Mucosa of stomach (tissue), 1 donor: ENCODE data around the gene KLF13.

Source experiments
- H3K27me3 ChIP-seq: one replicate; pipeline ENCODE4 v1.7.0; 2013; ENCODE audit warnings: mild to moderate bottlenecking, low read length; ENCODE audit not compliant: control insufficient read depth, insufficient read depth
- H3K36me3 ChIP-seq: one replicate; pipeline ENCODE4 v1.7.0; 2013; ENCODE audit warnings: low read length; ENCODE audit not compliant: control insufficient read depth, insufficient read depth
- H3K4me1 ChIP-seq: one replicate; pipeline ENCODE4 v1.7.0; 2013; ENCODE audit warnings: mild to moderate bottlenecking, low read length; ENCODE audit not compliant: control insufficient read depth, insufficient read depth
- H3K4me3 ChIP-seq: one replicate; pipeline ENCODE4 v1.7.0; 2013; ENCODE audit warnings: low read length
- H3K9ac ChIP-seq: one replicate; pipeline ENCODE4 v1.7.0; 2013; ENCODE audit warnings: mild to moderate bottlenecking, low read length, moderate library complexity
- H3K9me3 ChIP-seq: one replicate; pipeline ENCODE4 v1.7.0; 2013; ENCODE audit warnings: mild to moderate bottlenecking, low read length, moderate library complexity; ENCODE audit not compliant: control insufficient read depth
- donor health status: Pancreatic carcinoma.

KLF13 gene

DNA sequence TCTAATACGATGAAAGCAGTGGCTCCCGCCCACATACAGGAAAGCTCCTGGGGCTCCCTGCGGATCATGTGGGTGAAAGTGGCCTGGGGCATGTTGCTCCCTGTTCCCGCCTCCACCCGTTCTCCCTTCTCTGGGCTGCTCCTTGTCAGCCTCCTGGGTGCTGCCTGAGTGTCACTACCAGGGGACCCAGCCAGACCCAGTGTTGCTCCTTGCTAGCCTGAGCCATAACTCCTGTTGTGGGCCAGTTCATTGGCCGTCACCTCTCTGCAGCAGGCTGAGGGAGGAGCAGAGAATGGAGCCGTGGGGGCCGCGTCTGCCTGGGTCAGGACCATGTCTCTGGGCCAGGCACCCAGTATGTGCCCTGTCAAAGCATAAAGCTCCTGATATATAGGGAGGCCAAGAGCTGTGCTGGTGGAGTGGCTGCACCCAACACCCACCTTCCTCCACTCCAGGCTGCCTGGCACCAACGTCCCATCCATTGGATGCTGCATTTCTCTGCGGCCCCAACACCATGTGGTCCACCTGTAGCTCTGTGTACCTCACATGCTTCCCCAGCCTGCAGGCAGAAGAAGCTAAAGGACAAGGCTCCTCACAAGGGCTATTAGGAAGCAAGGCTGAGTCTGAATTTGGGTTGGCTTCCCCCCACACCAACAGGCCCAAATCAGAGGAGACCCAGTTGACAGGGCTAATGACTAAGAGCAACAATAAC is 40.5 kb downstream of the KLF13 start:
- peaks cover 53% of the 10 kb centered on the region for H3K4me1 ChIP-seq

DNA sequence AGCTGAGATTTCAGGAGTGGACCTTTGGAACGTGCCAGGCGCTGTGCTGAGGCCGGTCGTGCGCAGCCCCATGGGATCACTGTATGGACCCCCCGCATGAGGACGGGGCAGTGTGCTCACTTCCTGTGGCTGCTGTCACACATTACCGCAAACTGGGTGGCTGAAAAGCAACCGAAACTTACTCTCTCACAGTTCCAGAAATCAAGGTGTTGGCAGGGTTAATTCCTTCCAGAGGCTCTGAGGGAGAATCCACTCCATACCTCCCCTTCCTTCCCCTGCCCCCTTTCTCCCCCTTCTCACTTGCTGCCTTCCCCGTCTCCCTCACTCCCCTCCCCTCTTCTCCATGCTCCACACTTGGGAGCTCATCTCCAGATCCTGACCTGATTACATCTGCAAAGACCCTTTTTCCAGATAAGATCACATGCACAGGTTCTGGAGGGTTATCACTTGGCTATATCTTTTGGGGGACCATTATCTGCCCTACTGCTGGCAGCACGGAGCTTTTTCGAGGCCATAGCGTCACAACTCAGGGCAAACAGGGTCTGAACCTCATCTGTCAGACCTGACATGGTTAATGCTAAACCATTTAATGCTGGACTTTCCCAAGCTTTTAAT is 41.2 kb downstream of the KLF13 start:
- H3K27me3 ChIP-seq, result no peaks in the 10 kb centered on the region
- peaks cover 46% of the 10 kb centered on the region for H3K4me1 ChIP-seq
- H3K9me3 ChIP-seq, result no peaks in the 10 kb centered on the region
- H3K36me3 ChIP-seq, result peaks cover 1% of the 10 kb centered on the region
- H3K9ac ChIP-seq, result no peak overlapping the region
- no peak overlapping the region for H3K4me3 ChIP-seq

More for the DNA sequence above, 40.5 kb downstream of the KLF13 start:
- Histone ChIP-seq H3K27me3 (no peaks in the 10 kb centered on the region), H3K9me3 (no peaks in the 10 kb centered on the region), H3K4me3 (no peak overlapping the region), H3K9ac (no peak overlapping the region), H3K36me3 (no peaks in the 10 kb centered on the region)

DNA sequence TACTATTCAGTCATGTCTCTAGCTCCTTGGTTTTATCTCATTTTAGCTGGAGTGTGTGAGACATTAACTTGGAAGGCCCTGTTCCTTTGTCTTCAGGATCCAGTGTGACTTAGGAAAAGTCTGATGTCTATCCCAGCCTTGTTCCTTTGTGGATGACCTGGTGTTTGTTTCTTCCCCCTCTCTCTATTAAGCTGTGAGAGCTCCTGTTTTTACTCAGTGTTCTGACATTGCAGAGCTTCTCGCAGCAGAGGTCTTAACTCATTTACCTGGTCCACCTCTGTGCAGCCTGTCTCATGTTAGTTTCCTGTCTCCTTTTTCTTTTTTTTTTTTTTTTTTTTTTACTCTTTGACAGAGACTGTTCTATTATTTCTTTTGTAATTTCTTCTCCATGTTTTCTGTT is 43.1 kb downstream of the KLF13 start:
- Histone ChIP-seq H3K9ac (no peak overlapping the region), H3K9me3 (no peaks in the 10 kb centered on the region), H3K4me3 (no peak overlapping the region), H3K27me3 (no peaks in the 10 kb centered on the region), H3K4me1 (peaks cover 44% of the 10 kb centered on the region), H3K36me3 (peaks cover 10% of the 10 kb centered on the region)

DNA sequence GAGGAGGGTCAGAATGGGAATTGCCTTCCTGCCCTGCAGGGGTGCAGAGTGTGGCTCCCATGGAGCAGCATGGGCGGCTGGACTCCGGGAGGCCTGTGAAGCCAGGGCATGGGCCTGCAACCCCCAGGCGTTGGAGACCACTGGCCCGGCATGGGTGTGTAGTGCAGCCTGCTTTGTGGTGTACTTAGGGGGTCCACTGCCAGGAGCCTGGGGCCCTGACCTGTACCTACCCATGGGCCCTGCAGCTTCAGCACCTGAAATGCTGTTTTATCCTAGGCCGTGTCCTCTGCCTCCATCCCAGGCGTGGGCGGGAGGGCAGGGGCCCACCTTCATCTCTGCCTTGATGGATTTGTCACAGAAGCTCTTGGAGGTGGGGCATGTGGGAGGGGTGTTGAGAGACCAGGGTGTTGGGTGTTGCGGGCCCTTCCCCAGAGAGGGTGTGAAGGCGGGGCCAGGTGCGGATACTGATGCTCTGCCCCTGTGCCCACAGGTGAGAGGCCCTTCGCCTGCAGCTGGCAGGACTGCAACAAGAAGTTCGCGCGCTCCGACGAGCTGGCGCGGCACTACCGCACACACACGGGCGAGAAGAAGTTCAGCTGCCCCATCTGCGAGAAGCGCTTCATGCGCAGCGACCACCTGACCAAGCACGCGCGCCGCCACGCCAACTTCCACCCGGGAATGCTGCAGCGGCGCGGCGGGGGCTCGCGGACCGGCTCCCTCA is 45.0 kb downstream of the KLF13 start:
- Histone ChIP-seq H3K4me3 (no peak overlapping the region), H3K36me3 (peaks cover 10% of the 10 kb centered on the region), H3K9ac (no peak overlapping the region), H3K27me3 (no peaks in the 10 kb centered on the region), H3K9me3 (no peaks in the 10 kb centered on the region), H3K4me1 (peaks cover 26% of the 10 kb centered on the region)

DNA sequence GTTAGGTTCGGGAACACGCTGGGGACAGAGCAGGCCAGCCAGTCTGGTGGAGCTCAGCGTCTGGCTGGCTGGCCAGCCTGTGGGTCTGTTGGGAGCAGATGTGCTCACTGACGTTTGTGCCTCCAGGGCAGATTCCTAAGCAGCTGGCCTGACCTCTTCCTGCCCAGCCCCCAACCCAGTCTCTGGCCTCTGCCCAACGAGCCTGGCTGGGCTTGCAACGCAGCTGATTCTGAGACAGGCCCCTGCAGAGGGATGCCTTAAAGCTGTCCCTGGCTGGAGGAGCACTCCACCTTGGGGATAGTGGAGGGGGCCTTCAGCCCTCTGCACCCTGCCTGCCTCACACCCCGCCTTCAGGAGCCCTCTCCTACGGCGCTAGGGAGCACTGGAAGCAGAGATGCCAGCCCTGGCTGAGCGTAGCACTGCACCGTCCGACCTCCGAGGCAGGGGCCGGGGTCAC is 46.0 kb downstream of the KLF13 start:
- H3K9ac ChIP-seq, result no peak overlapping the region
- no peaks in the 10 kb centered on the region for H3K27me3 ChIP-seq
- H3K36me3 ChIP-seq, result peaks cover 10% of the 10 kb centered on the region
- no peaks in the 10 kb centered on the region for H3K9me3 ChIP-seq
- peaks cover 16% of the 10 kb centered on the region for H3K4me1 ChIP-seq
- H3K4me3 ChIP-seq, result no peak overlapping the region

DNA sequence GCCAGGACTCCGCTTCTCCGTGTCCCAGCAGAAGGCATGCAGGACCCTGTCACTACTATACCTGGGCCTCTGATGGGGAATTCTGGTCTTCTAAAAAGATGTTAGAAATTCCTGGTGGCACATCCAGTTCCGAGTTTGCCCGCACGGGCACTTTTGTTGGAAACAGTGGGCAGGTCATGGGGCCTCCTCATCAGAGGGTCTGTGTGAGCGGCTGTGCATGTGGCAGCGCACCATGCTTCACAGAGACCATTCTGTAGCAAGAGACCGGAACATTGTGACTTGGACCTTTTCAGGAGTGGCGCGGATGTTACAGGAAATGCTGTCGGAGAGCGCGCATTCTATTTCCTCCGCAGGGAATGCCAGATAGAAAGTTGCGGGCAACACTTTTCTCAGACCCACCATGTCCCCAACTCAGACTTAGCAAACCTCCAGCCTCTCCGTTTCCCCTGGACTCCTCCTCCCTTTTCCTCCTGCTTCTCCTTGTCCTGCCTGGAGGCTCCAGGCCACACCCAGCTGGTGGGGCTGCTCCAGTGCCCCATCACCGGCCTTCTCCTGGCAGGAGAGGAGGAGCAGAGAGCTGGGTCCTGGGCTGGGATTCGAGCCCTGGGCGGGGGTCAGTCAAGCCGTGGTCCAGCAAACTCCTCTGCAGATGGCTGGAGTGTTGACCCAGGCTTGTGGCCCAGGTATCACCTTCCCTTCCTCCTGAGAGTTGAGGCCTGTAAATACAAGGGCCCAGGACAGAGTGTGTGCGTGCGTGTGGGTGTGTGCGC is 46.6 kb downstream of the KLF13 start:
- no peaks in the 10 kb centered on the region for H3K27me3 ChIP-seq
- H3K4me3 ChIP-seq, result no peak overlapping the region
- H3K4me1 ChIP-seq, result peaks cover 11% of the 10 kb centered on the region
- peaks cover 10% of the 10 kb centered on the region for H3K36me3 ChIP-seq
- H3K9me3 ChIP-seq, result no peaks in the 10 kb centered on the region
- H3K9ac ChIP-seq, result no peak overlapping the region

DNA sequence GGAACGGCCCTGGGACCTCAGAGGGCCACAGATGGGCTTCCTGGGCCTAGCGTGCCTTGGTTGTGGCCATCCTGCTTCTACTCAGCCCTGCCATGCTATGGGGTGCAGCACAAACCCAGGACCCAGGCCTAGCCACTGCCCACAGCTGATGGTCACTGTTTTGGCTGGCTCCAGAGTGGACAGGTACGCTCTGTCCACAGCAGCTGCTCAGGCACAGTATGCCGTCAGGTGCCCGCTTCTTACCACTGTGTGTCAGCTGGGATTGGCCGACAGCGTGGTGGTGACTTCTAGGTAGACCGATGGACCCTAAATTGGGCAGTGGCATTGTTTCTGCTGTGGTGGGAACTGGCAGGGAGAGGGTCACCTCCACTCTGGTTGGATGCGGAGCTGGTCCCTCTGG is 47.3 kb downstream of the KLF13 start:
- Histone ChIP-seq H3K4me3 (no peak overlapping the region), H3K4me1 (peaks cover 11% of the 10 kb centered on the region), H3K9me3 (no peaks in the 10 kb centered on the region), H3K27me3 (no peaks in the 10 kb centered on the region), H3K36me3 (peaks cover 10% of the 10 kb centered on the region), H3K9ac (no peak overlapping the region)

DNA sequence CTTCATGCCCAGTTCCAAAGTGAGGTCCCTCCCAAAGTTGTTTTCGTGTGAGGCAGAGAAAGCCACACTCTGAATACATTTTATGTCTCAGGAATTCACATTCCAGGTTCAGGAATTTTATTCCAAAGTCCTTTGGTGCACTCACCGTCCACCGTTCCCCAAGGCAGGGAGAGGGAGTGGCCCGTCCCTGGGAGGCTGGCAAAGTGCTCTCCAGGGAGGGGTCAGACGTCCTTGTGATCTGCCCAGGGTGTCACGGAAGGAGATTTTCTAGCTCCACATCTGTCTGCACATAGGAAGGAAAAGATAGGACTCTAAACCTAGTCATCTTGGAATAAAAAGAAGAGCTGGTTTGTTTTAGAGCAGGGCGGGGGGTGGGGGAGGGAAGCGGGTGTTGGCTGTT is 47.9 kb downstream of the KLF13 start:
- H3K9ac ChIP-seq, result no peak overlapping the region
- peaks cover 10% of the 10 kb centered on the region for H3K36me3 ChIP-seq
- peaks cover 11% of the 10 kb centered on the region for H3K4me1 ChIP-seq
- H3K27me3 ChIP-seq, result no peaks in the 10 kb centered on the region
- H3K4me3 ChIP-seq, result no peak overlapping the region
- H3K9me3 ChIP-seq, result no peaks in the 10 kb centered on the region

DNA sequence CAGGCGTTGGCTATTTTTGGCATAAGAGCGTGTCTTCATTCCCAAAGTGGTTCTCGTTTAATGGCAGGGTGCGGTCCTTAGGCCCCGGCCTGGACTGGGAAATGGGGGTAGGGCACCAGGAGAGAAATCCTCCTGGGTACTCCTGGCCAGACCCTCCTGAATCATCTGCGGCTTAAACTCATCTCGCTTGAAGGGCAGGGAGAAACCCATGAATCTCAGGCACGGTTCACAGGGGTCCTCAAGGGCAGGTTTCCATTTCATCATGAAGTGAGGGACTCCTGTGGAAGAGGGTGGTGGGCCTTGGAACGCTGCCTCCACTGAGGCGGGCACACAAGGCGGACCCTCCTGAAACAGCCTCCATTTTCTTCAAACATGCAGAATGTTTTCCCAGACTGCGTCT is 48.4 kb downstream of the KLF13 start:
- Histone ChIP-seq H3K27me3 (no peaks in the 10 kb centered on the region), H3K4me3 (no peak overlapping the region), H3K4me1 (peaks cover 11% of the 10 kb centered on the region), H3K9me3 (no peaks in the 10 kb centered on the region), H3K36me3 (peaks cover 10% of the 10 kb centered on the region), H3K9ac (no peak overlapping the region)

DNA sequence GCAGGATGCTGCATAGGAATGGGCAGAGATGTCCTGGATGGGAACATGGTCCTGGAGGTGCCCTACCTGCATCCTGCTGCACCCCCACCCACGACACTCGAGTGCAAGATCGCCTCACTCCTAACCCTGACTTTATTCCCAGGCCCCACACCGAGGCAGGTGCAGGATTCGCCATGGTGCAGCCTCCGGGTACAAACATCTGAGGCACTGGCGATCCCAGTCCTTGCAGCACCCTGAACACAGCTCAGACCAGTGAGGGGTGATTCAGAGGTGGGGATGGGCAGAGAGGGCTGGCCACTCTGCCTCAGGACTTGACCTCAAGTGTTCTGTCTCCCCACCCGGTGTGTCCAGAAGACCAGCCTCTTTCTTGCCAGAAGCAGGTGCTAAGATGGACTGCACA is 49.1 kb downstream of the KLF13 start:
- H3K4me3 ChIP-seq, result no peak overlapping the region
- no peak overlapping the region for H3K9ac ChIP-seq
- peaks cover 15% of the 10 kb centered on the region for H3K36me3 ChIP-seq
- H3K4me1 ChIP-seq, result peaks cover 11% of the 10 kb centered on the region
- no peaks in the 10 kb centered on the region for H3K27me3 ChIP-seq
- H3K9me3 ChIP-seq, result no peaks in the 10 kb centered on the region

DNA sequence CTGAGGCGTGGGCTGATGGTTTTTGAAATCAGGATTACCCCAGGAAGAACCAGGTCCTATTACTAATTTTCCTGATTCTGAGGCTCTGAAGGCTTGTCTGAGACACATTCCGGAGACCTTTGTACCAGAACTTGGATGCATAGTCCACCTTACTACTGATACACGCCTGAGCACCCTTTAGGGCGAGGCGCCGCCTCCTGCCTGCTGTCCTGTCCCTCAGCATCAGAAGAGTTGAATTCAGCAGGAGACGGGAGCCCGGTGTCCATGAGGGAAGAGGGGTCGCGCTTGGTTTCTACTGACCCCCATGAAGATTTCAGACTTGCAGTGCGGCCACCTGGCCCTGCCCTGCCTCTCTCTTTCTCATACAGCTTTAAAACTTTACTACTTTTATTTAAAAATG is 49.9 kb downstream of the KLF13 start:
- H3K4me3 ChIP-seq, result no peak overlapping the region
- H3K36me3 ChIP-seq, result peaks cover 15% of the 10 kb centered on the region
- H3K4me1 ChIP-seq, result peaks cover 11% of the 10 kb centered on the region
- no peaks in the 10 kb centered on the region for H3K9me3 ChIP-seq
- no peaks in the 10 kb centered on the region for H3K27me3 ChIP-seq
- H3K9ac ChIP-seq, result no peak overlapping the region

DNA sequence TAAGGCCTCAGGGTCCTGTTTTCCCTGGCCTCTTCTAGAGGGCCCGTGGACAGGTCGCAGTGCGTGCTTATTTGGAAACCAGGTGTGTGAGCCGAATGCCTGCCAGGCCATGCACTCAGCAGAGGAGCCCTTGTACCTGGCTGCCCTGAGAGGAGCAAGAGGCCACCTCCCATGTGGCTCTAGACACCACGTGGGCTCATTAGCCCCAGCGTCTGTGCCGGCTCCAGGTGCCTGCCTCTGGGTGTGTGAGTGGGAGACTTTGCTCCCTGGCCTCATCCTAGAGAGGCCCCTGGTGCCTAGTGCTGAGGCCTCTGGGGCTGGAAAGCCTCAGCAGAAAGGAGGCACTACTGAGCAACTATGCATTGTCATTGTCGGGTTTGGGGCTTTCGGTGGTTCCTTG is 50.4 kb downstream of the KLF13 start:
- no peaks in the 10 kb centered on the region for H3K9me3 ChIP-seq
- H3K4me3 ChIP-seq, result no peak overlapping the region
- peaks cover 11% of the 10 kb centered on the region for H3K4me1 ChIP-seq
- peaks cover 20% of the 10 kb centered on the region for H3K36me3 ChIP-seq
- H3K9ac ChIP-seq, result no peak overlapping the region
- H3K27me3 ChIP-seq, result no peaks in the 10 kb centered on the region
